ENCODE results near the gene MOB3B. TPM values are rescaled to one million over a fixed set of nuclear protein-coding genes. Genes with fewer than 3 reads are reported as not detected.
A peak's percentile ranks its signal among the peaks of the same experiment; 100 is the strongest.

Gene MOB3B
- total RNA-seq, 1 donor from 2014 or later, result 14.0 TPM

- H3K27ac ChIP-seq, result no peak overlapping the region
- H3K4me3 ChIP-seq, result no peak overlapping the region
- no peaks in the 10 kb centered on the region for H3K9me3 ChIP-seq (ENCODE audit: low read depth)
- H3K9ac ChIP-seq, result no peak overlapping the region
- no peak overlapping the region for H3K4me2 ChIP-seq
- peaks cover 13% of the 10 kb centered on the region for H3K36me3 Mint-ChIP-seq
- DNase-seq (ENCODE audit: low spot score), result no peak
- H3K79me2 ChIP-seq (ENCODE audit: low read depth), result no peaks in the 10 kb centered on the region
- no peak overlapping the region for H3K4me3 Mint-ChIP-seq
- TF ChIP-seq EZH2 (IDR thresholded peaks at IDR 0.05) (no peak), EZH2phosphoT487 (IDR thresholded peaks at IDR 0.05) (no peak)
- TF ChIP-seq, protein P1, sequence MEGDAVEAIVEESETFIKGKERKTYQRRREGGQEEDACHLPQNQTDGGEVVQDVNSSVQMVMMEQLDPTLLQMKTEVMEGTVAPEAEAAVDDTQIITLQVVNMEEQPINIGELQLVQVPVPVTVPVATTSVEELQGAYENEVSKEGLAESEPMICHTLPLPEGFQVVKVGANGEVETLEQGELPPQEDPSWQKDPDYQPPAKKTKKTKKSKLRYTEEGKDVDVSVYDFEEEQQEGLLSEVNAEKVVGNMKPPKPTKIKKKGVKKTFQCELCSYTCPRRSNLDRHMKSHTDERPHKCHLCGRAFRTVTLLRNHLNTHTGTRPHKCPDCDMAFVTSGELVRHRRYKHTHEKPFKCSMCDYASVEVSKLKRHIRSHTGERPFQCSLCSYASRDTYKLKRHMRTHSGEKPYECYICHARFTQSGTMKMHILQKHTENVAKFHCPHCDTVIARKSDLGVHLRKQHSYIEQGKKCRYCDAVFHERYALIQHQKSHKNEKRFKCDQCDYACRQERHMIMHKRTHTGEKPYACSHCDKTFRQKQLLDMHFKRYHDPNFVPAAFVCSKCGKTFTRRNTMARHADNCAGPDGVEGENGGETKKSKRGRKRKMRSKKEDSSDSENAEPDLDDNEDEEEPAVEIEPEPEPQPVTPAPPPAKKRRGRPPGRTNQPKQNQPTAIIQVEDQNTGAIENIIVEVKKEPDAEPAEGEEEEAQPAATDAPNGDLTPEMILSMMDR (IDR thresholded peaks at IDR 0.05), result no peak
- H3K36me3 ChIP-seq, result peaks cover 4% of the 10 kb centered on the region
- H3K4me1 Mint-ChIP-seq, result peaks cover 10% of the 10 kb centered on the region
- peaks cover 27% of the 10 kb centered on the region for H3K4me1 ChIP-seq
- peaks cover 5% of the 10 kb centered on the region for H3K27me3 Mint-ChIP-seq (ENCODE audit: insufficient read depth, low read depth)
- peaks cover 26% of the 10 kb centered on the region for H3F3A ChIP-seq (ENCODE audit: low read depth)
- H4K20me1 ChIP-seq (ENCODE audit: low read depth), result peaks cover 21% of the 10 kb centered on the region
- H2AFZ ChIP-seq (replicated peaks), result no peak overlapping the region
- no peak overlapping the region for H3K27ac Mint-ChIP-seq
- no peaks in the 10 kb centered on the region for H3K27me3 ChIP-seq
- H3K9me3 Mint-ChIP-seq, result no peaks in the 10 kb centered on the region
Observed at GRCh38 chr9:27356446-27356845, 173.2 kb downstream of the MOB3B start.

DNA sequence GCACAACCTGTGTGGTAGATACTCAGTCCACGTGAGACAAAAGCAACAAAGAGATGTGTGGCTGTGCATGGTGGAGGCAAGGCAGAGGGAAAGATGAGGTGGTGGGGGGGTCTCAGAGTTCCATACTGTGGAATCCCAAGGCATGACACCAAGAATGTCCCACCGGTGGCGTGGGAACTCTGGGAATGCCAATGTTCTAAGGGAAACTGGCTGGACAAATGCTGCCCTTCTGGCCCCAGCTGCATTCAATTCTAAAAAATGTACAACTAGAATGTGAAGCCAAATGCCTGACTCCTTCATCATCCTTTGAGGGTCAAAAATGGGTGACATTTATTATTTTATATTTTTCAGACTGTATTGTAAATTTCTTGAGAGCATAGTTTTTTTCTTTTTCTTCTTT, 174.4 kb downstream of the MOB3B start:
- Histone ChIP-seq H2AFZ (replicated peaks) (no peak overlapping the region), H3K9me3 (ENCODE audit: low read depth) (no peaks in the 10 kb centered on the region), H3K79me2 (ENCODE audit: low read depth) (no peaks in the 10 kb centered on the region), H3K36me3 (peaks cover 4% of the 10 kb centered on the region), H3K27me3 (no peaks in the 10 kb centered on the region), H3F3A (ENCODE audit: low read depth) (peaks cover 26% of the 10 kb centered on the region), H3K4me2 (no peak overlapping the region), H3K4me1 (peaks cover 27% of the 10 kb centered on the region), H3K9ac (no peak overlapping the region), H3K4me3 (no peak overlapping the region), H3K27ac (no peak overlapping the region), H4K20me1 (ENCODE audit: low read depth) (peaks cover 21% of the 10 kb centered on the region)
- peak overlapping the region; percentile 93 for H3K27ac Mint-ChIP-seq
- TF ChIP-seq EZH2phosphoT487 (IDR thresholded peaks at IDR 0.05) (no peak), EZH2 (IDR thresholded peaks at IDR 0.05) (no peak)
- TF ChIP-seq, protein P1 (IDR thresholded peaks at IDR 0.05), result no peak
- H3K36me3 Mint-ChIP-seq, result peaks cover 13% of the 10 kb centered on the region
- no peak for DNase-seq (ENCODE audit: low spot score)
- H3K4me1 Mint-ChIP-seq, result peaks cover 10% of the 10 kb centered on the region
- no peaks in the 10 kb centered on the region for H3K9me3 Mint-ChIP-seq
- H3K4me3 Mint-ChIP-seq, result no peak overlapping the region
- H3K27me3 Mint-ChIP-seq (ENCODE audit: insufficient read depth, low read depth), result peaks cover 5% of the 10 kb centered on the region

DNA sequence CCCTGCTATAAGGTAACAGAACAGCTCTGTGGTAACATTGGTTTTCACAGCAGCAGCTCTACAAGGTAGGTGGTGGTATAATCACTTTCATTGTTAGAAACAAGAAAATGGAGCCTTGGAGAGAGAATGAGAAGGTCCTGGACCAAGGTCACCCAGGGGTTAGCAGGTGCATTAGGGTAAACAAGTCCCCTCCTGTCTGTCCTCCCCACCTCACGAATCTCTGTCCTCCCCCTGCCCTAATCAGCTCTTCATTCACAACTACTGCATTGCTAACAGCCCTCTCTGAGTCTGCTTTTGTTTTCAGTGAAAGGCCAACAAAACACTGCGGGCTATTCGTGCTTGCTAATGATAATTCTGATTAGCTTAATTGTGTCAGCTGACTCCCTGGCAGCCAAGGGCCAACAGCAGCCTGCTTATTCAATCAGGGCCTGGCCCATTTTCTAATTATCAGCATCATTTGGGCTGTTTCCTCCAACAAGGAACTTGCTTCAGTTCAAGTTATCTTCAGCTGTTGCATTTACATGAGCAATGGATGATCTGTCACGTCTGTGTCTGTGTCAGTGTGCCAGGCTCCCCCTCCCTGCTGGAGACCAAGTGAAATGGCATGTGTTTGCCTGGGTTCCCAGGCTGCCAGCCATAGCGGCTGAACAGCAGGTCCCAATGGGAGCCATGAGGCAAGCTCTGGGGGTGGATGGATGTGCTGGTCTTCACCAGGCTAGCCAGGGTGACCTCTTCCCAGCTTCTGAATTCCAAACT, 176.0 kb downstream of the MOB3B start:
- DNase-seq (ENCODE audit: low spot score), result peak; percentile 67
- no peaks in the 10 kb centered on the region for H3K9me3 Mint-ChIP-seq
- H3K4me2 ChIP-seq, result peak overlapping the region; percentile 63

More for the DNA sequence above, 176.0 kb downstream of the MOB3B start:
- Histone ChIP-seq H2AFZ (replicated peaks) (no peak overlapping the region), H3K79me2 (ENCODE audit: low read depth) (no peaks in the 10 kb centered on the region), H3K9ac (no peak overlapping the region), H3K4me1 (peaks cover 41% of the 10 kb centered on the region), H3K9me3 (ENCODE audit: low read depth) (no peaks in the 10 kb centered on the region), H3F3A (ENCODE audit: low read depth) (peaks cover 26% of the 10 kb centered on the region), H3K36me3 (peaks cover 4% of the 10 kb centered on the region), H3K4me3 (no peak overlapping the region), H3K27ac (peak overlapping the region; percentile 78), H3K27me3 (no peaks in the 10 kb centered on the region), H4K20me1 (ENCODE audit: low read depth) (peaks cover 21% of the 10 kb centered on the region)
- TF ChIP-seq, protein P1 (IDR thresholded peaks at IDR 0.05), result no peak
- TF ChIP-seq EZH2phosphoT487 (IDR thresholded peaks at IDR 0.05) (no peak), EZH2 (IDR thresholded peaks at IDR 0.05) (no peak)
- Mint-ChIP-seq H3K27ac (no peak overlapping the region), H3K4me3 (no peak overlapping the region), H3K4me1 (peaks cover 17% of the 10 kb centered on the region), H3K27me3 (ENCODE audit: insufficient read depth, low read depth) (peaks cover 5% of the 10 kb centered on the region), H3K36me3 (peaks cover 8% of the 10 kb centered on the region)
